Cortex of kidney (tissue), 1 donor: ENCODE measurements around the gene HTRA1.

Source experiments
- DNase-seq: peaks from one replicate; lab custom pipeline; 2025; lab: John Stamatoyannopoulos, UW

Gene HTRA1

GRCh38 chr10:122516734-122517133 is 55.4 kb downstream of the HTRA1 start:
- no peak for DNase-seq

- DNase-seq: no peak
Measured at GRCh38 chr10:122519144-122519543, 57.8 kb downstream of the HTRA1 start.

GRCh38 chr10:122519873-122520272 is 58.5 kb downstream of the HTRA1 start:
- DNase-seq: no peak

- no peak for DNase-seq
Measured at GRCh38 chr10:122521011-122521410, 59.7 kb downstream of the HTRA1 start.

- no peak for DNase-seq
Measured at GRCh38 chr10:122524811-122525210, 63.5 kb downstream of the HTRA1 start.

- no peak for DNase-seq
Measured at GRCh38 chr10:122525788-122526187, 64.4 kb downstream of the HTRA1 start.

- DNase-seq: no peak
Measured at GRCh38 chr10:122526892-122527291, 65.5 kb downstream of the HTRA1 start.

- no peak for DNase-seq
Measured at GRCh38 chr10:122530177-122530576, 68.8 kb downstream of the HTRA1 start.

- no peak for DNase-seq
Measured at GRCh38 chr10:122531261-122531660, 69.9 kb downstream of the HTRA1 start.

GRCh38 chr10:122531939-122532338 is 70.6 kb downstream of the HTRA1 start:
- DNase-seq: no peak

- no peak for DNase-seq
Measured at GRCh38 chr10:122532601-122533296, 71.4 kb downstream of the HTRA1 start.

- DNase-seq: no peak
Measured at GRCh38 chr10:122537545-122537944, 76.2 kb downstream of the HTRA1 start.

- DNase-seq: no peak
Measured at GRCh38 chr10:122541541-122542002, 80.2 kb downstream of the HTRA1 start.

GRCh38 chr10:122543676-122544445 is 82.5 kb downstream of the HTRA1 start:
- no peak for DNase-seq

- no peak for DNase-seq
Measured at GRCh38 chr10:122544493-122544892, 83.1 kb downstream of the HTRA1 start.

- DNase-seq: no peak
Measured at GRCh38 chr10:122546242-122546641, 84.9 kb downstream of the HTRA1 start.

- DNase-seq: no peak
Measured at GRCh38 chr10:122548407-122549085, 87.2 kb downstream of the HTRA1 start.

- no peak for DNase-seq
Measured at GRCh38 chr10:122549636-122550035, 88.3 kb downstream of the HTRA1 start.

- no peak for DNase-seq
Measured at GRCh38 chr10:122550427-122550826, 89.1 kb downstream of the HTRA1 start.

- no peak for DNase-seq
Measured at GRCh38 chr10:122550983-122551382, 89.6 kb downstream of the HTRA1 start.

GRCh38 chr10:122551450-122551849 is 90.1 kb downstream of the HTRA1 start:
- no peak for DNase-seq

GRCh38 chr10:122553341-122553740 is 92.0 kb downstream of the HTRA1 start:
- no peak for DNase-seq
